Endothelial cell of umbilical vein (primary cell): Measurements from ENCODE around the gene ERVW-1. TPM values are rescaled to one million over a fixed set of nuclear protein-coding genes. Genes with fewer than 3 reads are reported as not detected.

Experiments
- BruUV-seq: library from RNA; stranded (reverse); fragments of 400-500 nt; replicated peaks from 2 replicates; lab custom pipeline; 2021; lab: Mats Ljungman, UMichigan
- CTCF ChIA-PET: fragments of 300-600, 350-600 bp; sonication (Branson Sonifier 250); formaldehyde crosslinking; loops from one replicate; lab custom pipeline; 2021; ENCODE audit warnings: antibody characterized with exemption, inconsistent platforms; lab: Charles Lee
- POLR2A ChIA-PET: fragments of 300-600, 350-600 bp; sonication (Branson Sonifier 250); formaldehyde crosslinking; loops from one replicate; lab custom pipeline; 2021; ENCODE audit warnings: antibody characterized with exemption, inconsistent platforms; lab: Charles Lee
- DNase-seq: peaks from one replicate; pipeline ENCODE4 v3.0.0-alpha.2; 2011; ENCODE audit warnings: low read depth, low spot score
- FAIRE-seq: peaks from 2 replicates; lab custom pipeline; 2011; peaks lifted over from hg19 to GRCh38; lab: Jason Lieb, UNC
- H2AFZ ChIP-seq: 2 replicates; pipeline ENCODE4 v1.6.0; 2012; ENCODE audit warnings: low read depth, low read length, control low read depth, inconsistent platforms
- H3K27ac ChIP-seq: 2 replicates; pipeline ENCODE4 v1.5.1; 2011; ENCODE audit warnings: low read depth, mild to moderate bottlenecking, control low read depth, low read length, moderate library complexity; ENCODE audit not compliant: insufficient read depth
- H3K27me3 ChIP-seq, 2 experiments: 2 replicates each; pipeline versions ENCODE4 v1.6.0 to v1.6.1; 2011; ENCODE audit warnings: low read length in 2 of 2, mixed read lengths in 1 of 2; ENCODE audit not compliant: control insufficient read depth in 2 of 2, insufficient read depth in 2 of 2
- H3K36me3 ChIP-seq, 2 experiments: 2 replicates in 1 of 2; 3 replicates in 1 of 2; pipeline ENCODE4 v1.5.1; 2011; ENCODE audit warnings: low read length in 2 of 2, mild to moderate bottlenecking in 1 of 2, moderate library complexity in 1 of 2; ENCODE audit not compliant: control insufficient read depth in 2 of 2, insufficient read depth in 2 of 2; ENCODE audit errors: extremely low read depth in 1 of 2
- H3K4me1 ChIP-seq: 3 replicates; pipeline ENCODE4 v1.5.1; 2011; ENCODE audit warnings: mild to moderate bottlenecking, low read length; ENCODE audit not compliant: control insufficient read depth, insufficient read depth; ENCODE audit errors: extremely low read depth
- H3K4me2 ChIP-seq: 2 replicates; pipeline ENCODE4 v1.6.1; 2011; ENCODE audit warnings: low read length, control low read depth, mixed read lengths; ENCODE audit not compliant: insufficient read depth
- H3K4me3 ChIP-seq, 3 experiments: fragments of 200-600 bp in 1 of 3; sonication (generic), shearing (Covaris generic) in 1 of 3; replicated peaks in 1 of 3; 2 replicates each; pipeline ENCODE4 v1.5.1; 2011 to 2016; ENCODE audit warnings: control low read depth in 3 of 3, low read length in 3 of 3, mild to moderate bottlenecking in 2 of 3, inconsistent platforms in 1 of 3, low read depth in 1 of 3, moderate library complexity in 1 of 3; ENCODE audit not compliant: insufficient read depth in 1 of 3
- H3K79me2 ChIP-seq: 2 replicates; pipeline ENCODE4 v1.6.0; 2012; ENCODE audit warnings: low read length, inconsistent platforms; ENCODE audit not compliant: control insufficient read depth, insufficient read depth
- H3K9ac ChIP-seq: replicated peaks from 2 replicates; pipeline ENCODE3; 2011; ENCODE audit warnings: low read length, control low read depth; ENCODE audit not compliant: insufficient read depth; ENCODE audit errors: extremely low read depth
- H3K9me1 ChIP-seq: replicated peaks from 3 replicates; pipeline ENCODE4 v1.6.0; 2011; ENCODE audit warnings: mild to moderate bottlenecking, low read length; ENCODE audit not compliant: control insufficient read depth, insufficient read depth; ENCODE audit errors: extremely low read depth
- H3K9me3 ChIP-seq: replicated peaks from 2 replicates; pipeline ENCODE4 v1.5.1; 2012; ENCODE audit warnings: low read length, inconsistent platforms; ENCODE audit not compliant: control insufficient read depth, insufficient read depth
- H4K20me1 ChIP-seq: replicated peaks from 2 replicates; pipeline ENCODE3; 2011; ENCODE audit warnings: mild to moderate bottlenecking, low read length; ENCODE audit not compliant: control insufficient read depth, insufficient read depth; ENCODE audit errors: extremely low read depth
- CTCF ChIP-seq, 2 donors: IDR thresholded peaks; 1 replicate in 1 of 2; 2 replicates in 1 of 2; pipeline ENCODE4 v1.5.1; 2011; ENCODE audit warnings: low read length in 2 of 2, mild to moderate bottlenecking in 2 of 2, moderate library complexity in 2 of 2, control low read depth in 1 of 2, inconsistent platforms in 1 of 2, low read depth in 1 of 2; ENCODE audit not compliant: insufficient read depth in 1 of 2; ENCODE audit errors: extremely low read depth in 1 of 2
- EZH2 ChIP-seq: IDR thresholded peaks from 2 replicates; pipeline ENCODE4 v1.6.1; 2012; ENCODE audit warnings: borderline replicate concordance, low read depth, mild to moderate bottlenecking, moderate library complexity, low read length, inconsistent platforms; ENCODE audit not compliant: severe bottlenecking
- FOS ChIP-seq: IDR thresholded peaks from 2 replicates; pipeline ENCODE4 v1.6.1; 2011; ENCODE audit warnings: mild to moderate bottlenecking, low read length, moderate library complexity, borderline replicate concordance; ENCODE audit not compliant: insufficient read depth
- GATA2 ChIP-seq: IDR thresholded peaks from 2 replicates; pipeline ENCODE4 v1.7.0; 2011; ENCODE audit warnings: low read depth, mild to moderate bottlenecking, moderate library complexity, mixed read lengths, low read length; ENCODE audit not compliant: insufficient read length, insufficient read depth
- JUN ChIP-seq: IDR thresholded peaks from 2 replicates; pipeline ENCODE4 v1.6.1; 2011; ENCODE audit warnings: borderline replicate concordance, low read depth; ENCODE audit not compliant: insufficient read length, insufficient read depth
- MAX ChIP-seq: IDR thresholded peaks from 2 replicates; pipeline ENCODE4 v1.6.1; 2011; ENCODE audit not compliant: insufficient read depth, insufficient read length
- MYC ChIP-seq: IDR thresholded peaks from one replicate; pipeline ENCODE4 v1.6.1; 2011; ENCODE audit warnings: mild to moderate bottlenecking, low read depth, low read length
- POLR2A ChIP-seq: IDR thresholded peaks from 2 replicates; pipeline ENCODE4 v1.6.1; 2012; ENCODE audit warnings: low read depth, mild to moderate bottlenecking, control low read depth, low read length
- POLR2AphosphoS5 ChIP-seq: IDR thresholded peaks from 2 replicates; pipeline ENCODE4 v1.6.1; 2012; ENCODE audit warnings: low read depth, mild to moderate bottlenecking, control low read depth, low read length, moderate library complexity; ENCODE audit not compliant: insufficient read depth
- dilution Hi-C: fragments of 300-500 bp; cut with MboI; formaldehyde crosslinking; loops from one replicate; pipeline ENCODE4 v1.15.0; 2019; ENCODE audit warnings: low sequenced_read_pairs; ENCODE audit not compliant: extremely low pct_ligation_motif_present
- intact Hi-C: fragments of 100-400 bp; cut with micrococcal nuclease; formaldehyde crosslinking; loops from one replicate; pipeline ENCODE4 v1.10.0; 2022
- polyA plus RNA-seq, 4 experiments: library from polyadenylated mRNA; depleted of rRNA in 3 of 4; stranded (reverse) in 3 of 4; unstranded in 1 of 4; fragments of >200 nt; gene quantifications; 2 replicates each; pipeline versions ENCODE4 v1.2.1 to v1.2.3, GENCODE V29; 2011 to 2012; ENCODE audit warnings: missing spikeins in 1 of 4
- total RNA-seq: library from RNA; stranded (reverse); gene quantifications from 2 replicates; pipeline ENCODE4 v1.2.3, GENCODE V29; 2021

The ERVW-1 gene
- total and polyA plus RNA-seq, 2 donors (not counting 3 experiments of a cell fraction or from before 2014, with no cell fraction given), result not detected

GRCh38 chr7:92466682-92467081 is 11.1 kb downstream of the ERVW-1 start:
- TF ChIP-seq CTCF (IDR thresholded peaks at IDR 0.05; ENCODE audit: extremely low read depth in 1 of 2, insufficient read depth in 1 of 2, low read depth in 1 of 2, low read length in 2 of 2) (no peak), MYC (no peak)
- Histone ChIP-seq H3K4me3 (no peak overlapping the region), H2AFZ (no peak overlapping the region), H3K27me3 (no peaks in the 10 kb centered on the region), H3K9me3 (no peaks in the 10 kb centered on the region), H3K27ac (no peak overlapping the region), H3K79me2 (no peaks in the 10 kb centered on the region), H4K20me1 (no peaks in the 10 kb centered on the region), H3K4me2 (no peak overlapping the region), H3K9ac (no peak overlapping the region), H3K4me1 (no peaks in the 10 kb centered on the region), H3K36me3 (no peaks in the 10 kb centered on the region), H3K9me1 (no peaks in the 10 kb centered on the region)
- DNase-seq (no peak), FAIRE-seq (no peak)
- dilution Hi-C loops (no loop called here), intact Hi-C loops (no loop called here)
- no TSS peak for BruUV-seq
- ChIA-PET POLR2A (no interaction called here), CTCF (interaction anchor here (0.7 kb wide), 1 partner anchor 323 kb away, joined by 3 read pairs; no protein-coding TSS in a partner anchor)

GRCh38 chr7:92464515-92464914 is 13.2 kb downstream of the ERVW-1 start:
- DNase-seq (no peak), FAIRE-seq (no peak)
- Histone ChIP-seq H3K27ac (no peak overlapping the region), H3K36me3 (no peaks in the 10 kb centered on the region), H2AFZ (no peak overlapping the region), H3K27me3 (no peaks in the 10 kb centered on the region), H3K9ac (no peak overlapping the region), H3K4me2 (no peak overlapping the region), H4K20me1 (no peaks in the 10 kb centered on the region), H3K79me2 (no peaks in the 10 kb centered on the region), H3K4me3 (no peak overlapping the region), H3K9me1 (no peaks in the 10 kb centered on the region), H3K4me1 (peaks cover 5% of the 10 kb centered on the region), H3K9me3 (no peaks in the 10 kb centered on the region)
- ChIA-PET POLR2A (no interaction called here), CTCF (interaction anchor here (1.1 kb wide), 1 partner anchor 634 kb away, joined by 3 read pairs; no protein-coding TSS in a partner anchor)
- dilution Hi-C loops, result no loop called here
- no peak for TF ChIP-seq POLR2AphosphoS5
- no peak for TF ChIP-seq FOS
- TF ChIP-seq MAX, result no peak
- no peak for TF ChIP-seq MYC
- no peak for TF ChIP-seq JUN
- TF ChIP-seq CTCF (IDR thresholded peaks at IDR 0.05; ENCODE audit: extremely low read depth in 1 of 2, insufficient read depth in 1 of 2, low read depth in 1 of 2, low read length in 2 of 2), result no peak
- TF ChIP-seq EZH2, result no peak
- TF ChIP-seq GATA2, result no peak
- TF ChIP-seq POLR2A, result no peak
- intact Hi-C loops, result no loop called here
- BruUV-seq, result no TSS peak
